ENCODE results near the gene ISG15. TPM values are rescaled to one million over a fixed set of nuclear protein-coding genes. Genes with fewer than 3 reads are reported as not detected.

Gene ISG15
- total RNA-seq, 1 experiment from 2014 or later = 63.1 TPM

Other genes starting within 250 kb of the ISG15 start
- 0.54 and 0.63 TPM in 2 replicates for gene SAMD11, start 89.6 kb upstream of the ISG15 start, total RNA-seq (2022)
- gene NOC2L, start 54.2 kb upstream of the ISG15 start, total RNA-seq (2022) = 93.4 and 94.1 TPM in 2 replicates
- gene KLHL17, start 52.9 kb upstream of the ISG15 start, total RNA-seq (2022) = 33.1 and 34.4 TPM in 2 replicates
- gene PLEKHN1, start 47.0 kb upstream of the ISG15 start, total RNA-seq (2022) = 3.1 and 4.0 TPM in 2 replicates
- 0.18 and 0.65 TPM in 2 replicates for gene PERM1, start 31.4 kb upstream of the ISG15 start, total RNA-seq (2022)
- 45.5 and 53.8 TPM in 2 replicates for gene HES4, start 13.4 kb upstream of the ISG15 start, total RNA-seq (2022)
- 176 and 188 TPM in 2 replicates for gene AGRN, start 6.6 kb downstream of the ISG15 start, total RNA-seq (2022)
- 0.56 and 0.57 TPM in 2 replicates for gene RNF223, start 60.8 kb downstream of the ISG15 start, total RNA-seq (2022)
- 12.9 and 14.0 TPM in 2 replicates for gene C1orf159, start 102.6 kb downstream of the ISG15 start, total RNA-seq (2022)
- gene TTLL10, start 160.4 kb downstream of the ISG15 start, total RNA-seq (2022) = 0.29 and 1.2 TPM in 2 replicates
- gene TNFRSF18, start 193.1 kb downstream of the ISG15 start, total RNA-seq (2022) = not detected in 2 replicates
- gene TNFRSF4, start 200.7 kb downstream of the ISG15 start, total RNA-seq (2022) = not detected in 2 replicates
- 138 and 140 TPM in 2 replicates for gene SDF4, start 218.5 kb downstream of the ISG15 start, total RNA-seq (2022)
- 24.8 and 25.3 TPM in 2 replicates for gene B3GALT6, start 218.7 kb downstream of the ISG15 start, total RNA-seq (2022)
- 3.4 and 3.7 TPM in 2 replicates for gene C1QTNF12, start 233.2 kb downstream of the ISG15 start, total RNA-seq (2022)